Measurements from ENCODE around the gene LHX5. TPM values are rescaled to one million over a fixed set of nuclear protein-coding genes. Genes with fewer than 3 reads are reported as not detected.

LHX5 gene
- total RNA-seq, 4 donors from 2014 or later = not detected

GRCh38 chr12:113512568-113512967 is 40.9 kb upstream of the LHX5 start:
- peaks cover 0 to 58% of the 10 kb centered on the region in 2 donors for H3K27me3 ChIP-seq
- H3K27ac ChIP-seq = no peak overlapping the region
- TF ChIP-seq CTCF (IDR thresholded peaks at IDR 0.05) (no peak), POLR2A (IDR thresholded peaks at IDR 0.05) (no peak), EP300 (IDR thresholded peaks at IDR 0.05) (no peak)
- DNase-seq (ENCODE audit: low spot score in 2 of 2) = no peak
- no peaks in the 10 kb centered on the region for H3K36me3 ChIP-seq
- H3K9me3 ChIP-seq = peaks cover 0 to 12% (median 0%) of the 10 kb centered on the region in 4 donors
- no peak overlapping the region for H3K4me3 ChIP-seq
- peaks cover 0 to 10% (median 0%) of the 10 kb centered on the region in 4 donors for H3K4me1 ChIP-seq
- 28 to 31% methylated on average over 3 of the region's 3 CpGs for WGBS, 2 donors

GRCh38 chr12:113506867-113507266 is 35.2 kb upstream of the LHX5 start:
- no peaks in the 10 kb centered on the region for H3K36me3 ChIP-seq
- H3K4me1 ChIP-seq = no peaks in the 10 kb centered on the region
- WGBS, 2 donors = 80 to 87% methylated on average over 2 of the region's 2 CpGs
- H3K27ac ChIP-seq = no peak overlapping the region
- no peak overlapping the region for H3K4me3 ChIP-seq
- TF ChIP-seq POLR2A (IDR thresholded peaks at IDR 0.05) = no peak
- no peak for TF ChIP-seq CTCF (IDR thresholded peaks at IDR 0.05)
- no peak for TF ChIP-seq EP300 (IDR thresholded peaks at IDR 0.05)
- DNase-seq (ENCODE audit: low spot score in 2 of 2) = no peak
- peaks cover 0 to 19% (median 0%) of the 10 kb centered on the region in 4 donors for H3K9me3 ChIP-seq
- peaks cover 0 to 11% of the 10 kb centered on the region in 2 donors for H3K27me3 ChIP-seq

- H3K4me3 ChIP-seq = no peak overlapping the region
Measured at GRCh38 chr12:113505941-113506340, 34.3 kb upstream of the LHX5 start.

GRCh38 chr12:113504917-113505316 is 33.2 kb upstream of the LHX5 start:
- TF ChIP-seq CTCF (IDR thresholded peaks at IDR 0.05) (no peak), POLR2A (IDR thresholded peaks at IDR 0.05) (no peak), EP300 (IDR thresholded peaks at IDR 0.05) (no peak)
- 84 to 87% methylated on average over 8 of the region's 8 CpGs for WGBS, 2 donors
- H3K27ac ChIP-seq = no peak overlapping the region

More at GRCh38 chr12:113505941-113506340, 34.3 kb upstream of the LHX5 start:
- Histone ChIP-seq H3K27ac (no peak overlapping the region), H3K4me1 (no peaks in the 10 kb centered on the region), H3K9me3 (peaks cover 0 to 19% (median 0%) of the 10 kb centered on the region in 4 donors), H3K36me3 (no peaks in the 10 kb centered on the region), H3K27me3 (peaks cover 0 to 6% of the 10 kb centered on the region in 2 donors)
- DNase-seq (ENCODE audit: low spot score in 2 of 2) = no peak
- TF ChIP-seq POLR2A (IDR thresholded peaks at IDR 0.05) (no peak), EP300 (IDR thresholded peaks at IDR 0.05) (no peak), CTCF (IDR thresholded peaks at IDR 0.05) (no peak)
- 44 to 50% methylated on average over 7 of the region's 7 CpGs for WGBS, 2 donors

DNA sequence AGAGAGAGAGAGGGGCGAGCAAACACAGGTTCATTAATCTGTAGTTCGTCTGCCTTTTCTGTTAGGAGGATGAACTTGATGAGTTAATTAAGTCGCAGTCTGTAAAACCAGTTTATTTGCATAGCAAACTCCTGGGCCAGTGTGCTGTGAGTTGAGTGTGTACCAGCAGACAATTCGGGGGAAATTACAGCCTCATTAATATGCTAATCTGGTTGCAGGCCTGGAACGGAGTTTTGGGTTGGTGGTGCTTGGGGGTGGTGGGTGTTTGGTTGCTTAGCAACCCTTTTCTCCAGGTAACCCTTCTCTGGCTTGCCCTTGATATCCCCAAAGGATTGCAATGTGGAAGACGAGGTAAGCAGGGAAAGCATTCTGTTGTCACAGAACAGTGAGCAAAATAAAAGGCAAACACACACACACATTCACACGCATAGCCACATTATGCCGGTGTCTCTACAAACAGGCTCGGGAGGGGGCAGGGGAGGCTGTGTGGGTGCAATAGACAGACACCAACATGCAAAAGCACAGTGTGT is 29.2 kb upstream of the LHX5 start:
- no peak overlapping the region for H3K27ac ChIP-seq
- no peak overlapping the region for H3K4me3 ChIP-seq
- H3K4me1 ChIP-seq = no peaks in the 10 kb centered on the region
- no peaks in the 10 kb centered on the region for H3K36me3 ChIP-seq
- DNase-seq (ENCODE audit: low spot score in 2 of 2) = no peak
- peaks cover 0 to 13% (median 0%) of the 10 kb centered on the region in 4 donors for H3K9me3 ChIP-seq
- TF ChIP-seq CTCF (IDR thresholded peaks at IDR 0.05) (no peak), EP300 (IDR thresholded peaks at IDR 0.05) (no peak), POLR2A (IDR thresholded peaks at IDR 0.05) (no peak)
- peaks cover 0 to 22% of the 10 kb centered on the region in 2 donors for H3K27me3 ChIP-seq
- WGBS, 2 donors = 12 to 19% methylated on average over 9 of the region's 9 CpGs

More at GRCh38 chr12:113504917-113505316, 33.2 kb upstream of the LHX5 start:
- no peak overlapping the region for H3K4me3 ChIP-seq
- H3K4me1 ChIP-seq = no peaks in the 10 kb centered on the region
- H3K9me3 ChIP-seq = peaks cover 0 to 19% (median 0%) of the 10 kb centered on the region in 4 donors
- no peaks in the 10 kb centered on the region for H3K36me3 ChIP-seq
- peaks cover 0 to 12% of the 10 kb centered on the region in 2 donors for H3K27me3 ChIP-seq
- DNase-seq (ENCODE audit: low spot score in 2 of 2) = no peak

Data from tibial nerve (tissue), 4 donors.